HCT116 (cell line): Measurements from ENCODE around the gene COL21A1. TPM values are rescaled to one million over a fixed set of nuclear protein-coding genes. Genes with fewer than 3 reads are reported as not detected.

Experiments
- ATAC-seq: fragments of 200-7000 bp; cut with Tn5 transposase; 2 replicates; pipeline ENCODE4 v1.9.1; 2020; ENCODE audit warnings: mild to moderate bottlenecking, moderate library complexity
- BruUV-seq: library from RNA; stranded (reverse); fragments of 400-500 nt; replicated peaks from 2 replicates; lab custom pipeline; 2021; lab: Mats Ljungman, UMichigan
- CTCF ChIA-PET: fragments of 300-600 bp; sonication (Branson Sonifier 250); formaldehyde crosslinking; loops from one replicate; lab custom pipeline; 2021; ENCODE audit warnings: antibody characterized with exemption; lab: Charles Lee
- POLR2A ChIA-PET: fragments of 300-600, 350-600 bp; sonication (Branson Sonifier 250); formaldehyde crosslinking; loops from one replicate; lab custom pipeline; 2021; ENCODE audit warnings: antibody characterized with exemption; lab: Charles Lee
- RAD21 ChIA-PET, 2 experiments: fragments of 300-600 bp; sonication (Branson Sonifier 250); formaldehyde crosslinking; loops; one replicate each; lab custom pipeline; 2023; ENCODE audit warnings: low total read pairs in 2 of 2; ENCODE audit not compliant: uncharacterized antibody in 2 of 2, unreplicated experiment in 2 of 2, low non-redundant PET in 1 of 2; lab: Charles Lee
- DNase-seq: peaks from one replicate; pipeline ENCODE4 v3.0.0-alpha.2; 2010; ENCODE audit warnings: low read depth, low spot score
- H2AFZ ChIP-seq: fragments of 200-600 bp; shearing (Covaris generic), sonication (generic); 2 replicates; pipeline ENCODE4 v1.6.1; 2017; ENCODE audit warnings: low read depth, mixed run types, mixed read lengths, antibody characterized with exemption, low read length; ENCODE audit not compliant: poor library complexity, severe bottlenecking
- H3K27ac ChIP-seq: 2 replicates; pipeline ENCODE4 v1.5.1; 2012; ENCODE audit warnings: low read depth, low read length
- H3K27me3 ChIP-seq: fragments of 200-600 bp; sonication (generic); 2 replicates; pipeline ENCODE4 v1.6.1; 2016; ENCODE audit warnings: mixed run types, low read length, mixed read lengths; ENCODE audit not compliant: insufficient read depth
- H3K36me3 ChIP-seq, 2 experiments: fragments of 200-500 bp in 1 of 2; fragments of 200-600 bp in 1 of 2; sonication (Bioruptor generic) in 1 of 2; sonication (generic) in 1 of 2; 2 replicates each; pipeline versions ENCODE4 v1.5.1 to v1.6.1; 2014 to 2016; ENCODE audit warnings: low read length in 2 of 2, inconsistent platforms in 1 of 2, mixed read lengths in 1 of 2, mixed run types in 1 of 2; ENCODE audit not compliant: insufficient read depth in 2 of 2, control insufficient read depth in 1 of 2
- H3K4me1 ChIP-seq, 2 experiments: fragments of 200-600 bp in 1 of 2; sonication (generic) in 1 of 2; 2 replicates each; pipeline versions ENCODE4 v1.5.1 to v1.6.1; 2012 to 2017; ENCODE audit warnings: low read length in 2 of 2, inconsistent platforms in 1 of 2, mild to moderate bottlenecking in 1 of 2, mixed read lengths in 1 of 2, mixed run types in 1 of 2, moderate library complexity in 1 of 2; ENCODE audit not compliant: insufficient read depth in 2 of 2, control insufficient read depth in 1 of 2
- H3K4me2 ChIP-seq: fragments of 200-600 bp; sonication (generic); 2 replicates; pipeline ENCODE4 v1.6.1; 2017; ENCODE audit warnings: mixed run types, low read length, mixed read lengths
- H3K4me3 ChIP-seq, 2 experiments: fragments of 200-600 bp in 1 of 2; sonication (generic) in 1 of 2; replicated peaks in 1 of 2; 2 replicates each; pipeline ENCODE4 v1.5.1; 2011 to 2016; ENCODE audit warnings: low read length in 2 of 2, control low read depth in 1 of 2, low read depth in 1 of 2, mild to moderate bottlenecking in 1 of 2, mixed read lengths in 1 of 2, mixed run types in 1 of 2
- H3K79me2 ChIP-seq: fragments of 200-600 bp; sonication (generic); 2 replicates; pipeline ENCODE4 v1.6.1; 2017; ENCODE audit warnings: mild to moderate bottlenecking, mixed run types, low read length, moderate library complexity, mixed read lengths; ENCODE audit not compliant: insufficient read depth
- H3K9ac ChIP-seq: fragments of 200-600 bp; sonication (generic); 2 replicates; pipeline ENCODE4 v1.6.1; 2016; ENCODE audit warnings: low read length, mixed read lengths
- H3K9me2 ChIP-seq: fragments of 200-600 bp; sonication (generic), shearing (Covaris generic); 2 replicates; pipeline ENCODE4 v1.6.1; 2017; ENCODE audit warnings: mixed run types, mild to moderate bottlenecking, moderate library complexity; ENCODE audit not compliant: insufficient read depth
- H3K9me3 ChIP-seq, 2 experiments: fragments of 200-500 bp in 1 of 2; fragments of 200-600 bp in 1 of 2; sonication (Bioruptor generic) in 1 of 2; sonication (generic) in 1 of 2; 2 replicates each; pipeline ENCODE4 v1.6.1; 2014 to 2017; ENCODE audit warnings: low read length in 2 of 2, mixed read lengths in 2 of 2, inconsistent platforms in 1 of 2, low read depth in 1 of 2, mild to moderate bottlenecking in 1 of 2, mixed run types in 1 of 2, moderate library complexity in 1 of 2; ENCODE audit not compliant: control insufficient read depth in 1 of 2, insufficient read depth in 1 of 2
- H4K20me1 ChIP-seq: fragments of 200-600 bp; sonication (generic), shearing (Covaris generic); 2 replicates; pipeline ENCODE4 v1.6.1; 2017; ENCODE audit warnings: mixed run types, mild to moderate bottlenecking, moderate library complexity; ENCODE audit not compliant: insufficient read depth
- CEBPB ChIP-seq: IDR thresholded peaks from 2 replicates; pipeline ENCODE4 v1.6.1; 2012; ENCODE audit warnings: low read depth
- ELF1 ChIP-seq: IDR thresholded peaks from 2 replicates; pipeline ENCODE4 v1.6.1; 2012; ENCODE audit warnings: low read depth, borderline replicate concordance
- EZH2 ChIP-seq: fragments of 200-600 bp; sonication (generic); IDR thresholded peaks from 2 replicates; pipeline ENCODE4 v1.6.1; 2017; ENCODE audit warnings: antibody characterized with exemption, mixed run types
- EZH2phosphoT487 ChIP-seq: fragments of 200-600 bp; IDR thresholded peaks from 2 replicates; pipeline ENCODE4 v1.6.1; 2018; ENCODE audit warnings: antibody characterized with exemption, borderline replicate concordance
- MAX ChIP-seq: IDR thresholded peaks from 2 replicates; pipeline ENCODE4 v1.6.1; 2012
- POLR2AphosphoS5 ChIP-seq: IDR thresholded peaks from 2 replicates; pipeline ENCODE4 v1.6.1; 2011; ENCODE audit warnings: mild to moderate bottlenecking, low read depth, low read length, moderate library complexity
- SIN3A ChIP-seq: IDR thresholded peaks from 2 replicates; pipeline ENCODE4 v1.6.1; 2012; ENCODE audit warnings: low read depth
- SRF ChIP-seq: IDR thresholded peaks from 2 replicates; pipeline ENCODE4 v1.6.1; 2012; ENCODE audit warnings: low read depth
- YY1 ChIP-seq: IDR thresholded peaks from 2 replicates; pipeline ENCODE4 v1.6.1; 2011; ENCODE audit warnings: low read length, low read depth, moderate library complexity, mild to moderate bottlenecking; ENCODE audit not compliant: insufficient replicate concordance; ENCODE audit errors: extremely low read depth
- ZFX ChIP-seq: fragments of 450-650 bp; IDR thresholded peaks from 2 replicates; pipeline ENCODE4 v1.6.1; 2017
- ZNF274 ChIP-seq: fragments of 200-500 bp; sonication (Bioruptor generic); IDR thresholded peaks from 2 replicates; pipeline ENCODE4 v1.6.1; 2014; ENCODE audit warnings: mild to moderate bottlenecking, low read depth, low read length, inconsistent platforms
- intact Hi-C: fragments of 100-400 bp; cut with micrococcal nuclease; formaldehyde crosslinking; loops from 2 replicates; pipeline ENCODE4 v1.10.0; 2022
- total RNA-seq: library from RNA; stranded (reverse); gene quantifications from one replicate; pipeline ENCODE4 v1.2.1, GENCODE V29; 2021; ENCODE audit not compliant: unreplicated experiment
- TF ChIP-seq, protein P1 (sequence below): IDR thresholded peaks from 2 replicates; pipeline ENCODE4 v1.6.1; 2012; ENCODE audit warnings: low read depth
- TF ChIP-seq, protein P2 (sequence below): IDR thresholded peaks from 2 replicates; pipeline ENCODE4 v1.6.1; 2011; ENCODE audit warnings: mild to moderate bottlenecking, low read length, moderate library complexity; ENCODE audit not compliant: insufficient replicate concordance; ENCODE audit errors: extremely low read depth

Gene COL21A1
- total RNA-seq, 1 experiment from 2014 or later: not detected

DNA sequence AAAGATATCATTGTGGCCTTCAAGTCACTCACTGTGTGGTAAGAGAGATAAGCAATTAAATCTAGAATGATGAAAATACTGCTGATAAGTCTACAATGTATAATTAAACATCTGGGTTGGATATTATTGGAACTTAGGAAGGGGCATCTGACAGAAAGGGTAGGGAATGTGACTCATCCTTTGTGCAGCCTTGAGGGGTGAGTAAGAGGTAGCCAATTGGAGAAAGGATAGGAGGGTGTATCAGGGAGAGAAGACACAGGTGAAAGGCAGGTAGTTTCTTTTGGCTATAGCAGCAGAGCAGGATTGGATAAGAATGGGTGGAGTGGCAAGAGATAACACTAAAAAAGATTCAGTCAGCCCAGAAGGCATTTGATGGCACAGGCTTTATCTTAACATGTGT, 182.0 kb downstream of the COL21A1 start:
- Histone ChIP-seq H3K36me3 (no peaks in the 10 kb centered on the region), H3K4me1 (no peaks in the 10 kb centered on the region), H3K9me3 (no peaks in the 10 kb centered on the region), H3K4me3 (no peak overlapping the region), H3K4me2 (no peak overlapping the region), H3K9ac (no peak overlapping the region), H3K27ac (no peak overlapping the region), H3K27me3 (no peaks in the 10 kb centered on the region), H2AFZ (no peak overlapping the region), H3K79me2 (no peaks in the 10 kb centered on the region), H4K20me1 (no peaks in the 10 kb centered on the region), H3K9me2 (no peaks in the 10 kb centered on the region)
- ChIA-PET POLR2A (no interaction called here), CTCF (no interaction called here), RAD21 (no interaction called here)
- intact Hi-C loops: no loop called here
- DNase-seq (no peak), ATAC-seq (no peak)
- BruUV-seq: no TSS peak
- TF ChIP-seq, protein P1, sequence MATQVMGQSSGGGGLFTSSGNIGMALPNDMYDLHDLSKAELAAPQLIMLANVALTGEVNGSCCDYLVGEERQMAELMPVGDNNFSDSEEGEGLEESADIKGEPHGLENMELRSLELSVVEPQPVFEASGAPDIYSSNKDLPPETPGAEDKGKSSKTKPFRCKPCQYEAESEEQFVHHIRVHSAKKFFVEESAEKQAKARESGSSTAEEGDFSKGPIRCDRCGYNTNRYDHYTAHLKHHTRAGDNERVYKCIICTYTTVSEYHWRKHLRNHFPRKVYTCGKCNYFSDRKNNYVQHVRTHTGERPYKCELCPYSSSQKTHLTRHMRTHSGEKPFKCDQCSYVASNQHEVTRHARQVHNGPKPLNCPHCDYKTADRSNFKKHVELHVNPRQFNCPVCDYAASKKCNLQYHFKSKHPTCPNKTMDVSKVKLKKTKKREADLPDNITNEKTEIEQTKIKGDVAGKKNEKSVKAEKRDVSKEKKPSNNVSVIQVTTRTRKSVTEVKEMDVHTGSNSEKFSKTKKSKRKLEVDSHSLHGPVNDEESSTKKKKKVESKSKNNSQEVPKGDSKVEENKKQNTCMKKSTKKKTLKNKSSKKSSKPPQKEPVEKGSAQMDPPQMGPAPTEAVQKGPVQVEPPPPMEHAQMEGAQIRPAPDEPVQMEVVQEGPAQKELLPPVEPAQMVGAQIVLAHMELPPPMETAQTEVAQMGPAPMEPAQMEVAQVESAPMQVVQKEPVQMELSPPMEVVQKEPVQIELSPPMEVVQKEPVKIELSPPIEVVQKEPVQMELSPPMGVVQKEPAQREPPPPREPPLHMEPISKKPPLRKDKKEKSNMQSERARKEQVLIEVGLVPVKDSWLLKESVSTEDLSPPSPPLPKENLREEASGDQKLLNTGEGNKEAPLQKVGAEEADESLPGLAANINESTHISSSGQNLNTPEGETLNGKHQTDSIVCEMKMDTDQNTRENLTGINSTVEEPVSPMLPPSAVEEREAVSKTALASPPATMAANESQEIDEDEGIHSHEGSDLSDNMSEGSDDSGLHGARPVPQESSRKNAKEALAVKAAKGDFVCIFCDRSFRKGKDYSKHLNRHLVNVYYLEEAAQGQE: no peak
- TF ChIP-seq EZH2: no peak
- no peak for TF ChIP-seq CEBPB
- no peak for TF ChIP-seq POLR2AphosphoS5
- no peak for TF ChIP-seq ZFX
- TF ChIP-seq YY1: no peak
- no peak for TF ChIP-seq ELF1
- TF ChIP-seq, protein P2, sequence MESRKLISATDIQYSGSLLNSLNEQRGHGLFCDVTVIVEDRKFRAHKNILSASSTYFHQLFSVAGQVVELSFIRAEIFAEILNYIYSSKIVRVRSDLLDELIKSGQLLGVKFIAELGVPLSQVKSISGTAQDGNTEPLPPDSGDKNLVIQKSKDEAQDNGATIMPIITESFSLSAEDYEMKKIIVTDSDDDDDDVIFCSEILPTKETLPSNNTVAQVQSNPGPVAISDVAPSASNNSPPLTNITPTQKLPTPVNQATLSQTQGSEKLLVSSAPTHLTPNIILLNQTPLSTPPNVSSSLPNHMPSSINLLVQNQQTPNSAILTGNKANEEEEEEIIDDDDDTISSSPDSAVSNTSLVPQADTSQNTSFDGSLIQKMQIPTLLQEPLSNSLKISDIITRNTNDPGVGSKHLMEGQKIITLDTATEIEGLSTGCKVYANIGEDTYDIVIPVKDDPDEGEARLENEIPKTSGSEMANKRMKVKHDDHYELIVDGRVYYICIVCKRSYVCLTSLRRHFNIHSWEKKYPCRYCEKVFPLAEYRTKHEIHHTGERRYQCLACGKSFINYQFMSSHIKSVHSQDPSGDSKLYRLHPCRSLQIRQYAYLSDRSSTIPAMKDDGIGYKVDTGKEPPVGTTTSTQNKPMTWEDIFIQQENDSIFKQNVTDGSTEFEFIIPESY: no peak
- TF ChIP-seq ZNF274: no peak
- no peak for TF ChIP-seq SRF
- no peak for TF ChIP-seq EZH2phosphoT487
- TF ChIP-seq SIN3A: no peak
- TF ChIP-seq MAX: no peak
